ENCODE results near the gene ROGDI.

The ROGDI gene

DNA sequence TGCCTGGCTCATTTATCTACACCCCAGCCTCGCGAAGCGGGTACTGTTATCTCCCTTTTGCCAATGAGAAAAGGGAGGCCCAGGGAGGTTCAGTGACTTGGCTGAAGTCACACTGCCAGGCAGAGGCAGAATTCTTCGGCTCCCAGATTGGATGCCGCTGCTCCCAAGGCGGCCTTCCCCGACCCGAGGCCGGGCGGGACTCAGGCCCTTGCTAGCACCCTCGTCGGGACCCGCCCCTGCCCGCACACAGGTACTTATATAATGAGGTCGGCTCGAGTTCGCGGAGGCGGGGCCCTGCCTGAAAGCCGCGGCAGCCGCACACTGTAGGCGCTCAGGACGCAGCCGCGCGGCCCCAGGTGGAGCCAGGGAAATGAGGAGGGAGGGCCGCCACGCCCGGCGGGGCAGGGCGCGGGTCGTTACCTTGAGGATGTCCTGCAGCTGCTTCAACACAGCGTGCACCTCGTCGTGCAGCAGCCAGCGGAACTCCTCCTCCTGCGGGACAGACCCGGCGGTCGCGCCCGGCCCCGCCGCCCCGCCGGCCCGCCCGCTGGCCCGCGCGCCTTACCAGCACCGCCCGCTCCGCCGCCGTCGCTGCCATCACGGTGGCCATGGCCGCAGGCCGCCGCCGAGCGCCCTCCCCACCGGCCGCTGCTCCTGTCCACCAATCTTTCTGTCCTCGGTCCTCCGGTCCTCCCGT lies at the start of gene ROGDI (continued):
- TF ChIP-seq, protein P1, sequence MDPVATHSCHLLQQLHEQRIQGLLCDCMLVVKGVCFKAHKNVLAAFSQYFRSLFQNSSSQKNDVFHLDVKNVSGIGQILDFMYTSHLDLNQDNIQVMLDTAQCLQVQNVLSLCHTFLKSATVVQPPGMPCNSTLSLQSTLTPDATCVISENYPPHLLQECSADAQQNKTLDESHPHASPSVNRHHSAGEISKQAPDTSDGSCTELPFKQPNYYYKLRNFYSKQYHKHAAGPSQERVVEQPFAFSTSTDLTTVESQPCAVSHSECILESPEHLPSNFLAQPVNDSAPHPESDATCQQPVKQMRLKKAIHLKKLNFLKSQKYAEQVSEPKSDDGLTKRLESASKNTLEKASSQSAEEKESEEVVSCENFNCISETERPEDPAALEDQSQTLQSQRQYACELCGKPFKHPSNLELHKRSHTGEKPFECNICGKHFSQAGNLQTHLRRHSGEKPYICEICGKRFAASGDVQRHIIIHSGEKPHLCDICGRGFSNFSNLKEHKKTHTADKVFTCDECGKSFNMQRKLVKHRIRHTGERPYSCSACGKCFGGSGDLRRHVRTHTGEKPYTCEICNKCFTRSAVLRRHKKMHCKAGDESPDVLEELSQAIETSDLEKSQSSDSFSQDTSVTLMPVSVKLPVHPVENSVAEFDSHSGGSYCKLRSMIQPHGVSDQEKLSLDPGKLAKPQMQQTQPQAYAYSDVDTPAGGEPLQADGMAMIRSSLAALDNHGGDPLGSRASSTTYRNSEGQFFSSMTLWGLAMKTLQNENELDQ (tag by site-specific recombination; IDR thresholded peaks at IDR 0.05; ENCODE audit: low read depth), result no peak
- TF ChIP-seq ZNF433 (tag by site-specific recombination; IDR thresholded peaks at IDR 0.05; ENCODE audit: low read depth) (no peak), KLF9 (tag by site-specific recombination; IDR thresholded peaks at IDR 0.05; ENCODE audit: low read depth) (peak; percentile 49; the same call in 1 of the 2 replicates), ZNF24 (tag by site-specific recombination; IDR thresholded peaks at IDR 0.05) (no peak), ZNF423 (tag by site-specific recombination; IDR thresholded peaks at IDR 0.05) (no peak), ZNF677 (tag by site-specific recombination; IDR thresholded peaks at IDR 0.05) (no peak), ZNF623 (tag by site-specific recombination; IDR thresholded peaks at IDR 0.05) (no peak), ZBTB17 (tag by site-specific recombination; IDR thresholded peaks at IDR 0.05) (peak; percentile 55; the same call in 1 of the 2 replicates), ZNF600 (tag by site-specific recombination; IDR thresholded peaks at IDR 0.05) (no peak; the same call in 1 of the 2 replicates), ZNF223 (tag by site-specific recombination; IDR thresholded peaks at IDR 0.05) (no peak), GLI2 (tag by site-specific recombination; IDR thresholded peaks at IDR 0.05; ENCODE audit: borderline replicate concordance, low read depth) (no peak), ZNF19 (tag by site-specific recombination; IDR thresholded peaks at IDR 0.05; ENCODE audit: low read depth) (no peak), KLF1 (tag by site-specific recombination; IDR thresholded peaks at IDR 0.05) (peak; percentile 87), ZFP69B (tag by site-specific recombination; IDR thresholded peaks at IDR 0.05) (no peak), ZNF558 (tag by site-specific recombination; IDR thresholded peaks at IDR 0.05) (no peak), BCL11A (tag by site-specific recombination; IDR thresholded peaks at IDR 0.05; ENCODE audit: low read depth) (no peak), ZNF248 (tag by site-specific recombination; IDR thresholded peaks at IDR 0.05) (no peak), ZXDB (tag by site-specific recombination; IDR thresholded peaks at IDR 0.05) (0 out of 2 replicates have a peak, but pooled peaks have one; percentile 34), ZNF10 (tag by site-specific recombination; IDR thresholded peaks at IDR 0.05) (no peak), ZNF404 (tag by site-specific recombination; IDR thresholded peaks at IDR 0.05) (no peak), ZNF157 (tag by site-specific recombination; IDR thresholded peaks at IDR 0.05) (no peak), ZNF664 (tag by site-specific recombination; IDR thresholded peaks at IDR 0.05) (no peak), HOXA7 (CRISPR knock-in tag; IDR thresholded peaks at IDR 0.05; ENCODE audit: borderline replicate concordance) (no peak), ZNF791 (tag by site-specific recombination; IDR thresholded peaks at IDR 0.05) (no peak), ZNF121 (tag by site-specific recombination; IDR thresholded peaks at IDR 0.05) (no peak), ZNF624 (tag by site-specific recombination; IDR thresholded peaks at IDR 0.05) (no peak)
- TF ChIP-seq, protein P2, sequence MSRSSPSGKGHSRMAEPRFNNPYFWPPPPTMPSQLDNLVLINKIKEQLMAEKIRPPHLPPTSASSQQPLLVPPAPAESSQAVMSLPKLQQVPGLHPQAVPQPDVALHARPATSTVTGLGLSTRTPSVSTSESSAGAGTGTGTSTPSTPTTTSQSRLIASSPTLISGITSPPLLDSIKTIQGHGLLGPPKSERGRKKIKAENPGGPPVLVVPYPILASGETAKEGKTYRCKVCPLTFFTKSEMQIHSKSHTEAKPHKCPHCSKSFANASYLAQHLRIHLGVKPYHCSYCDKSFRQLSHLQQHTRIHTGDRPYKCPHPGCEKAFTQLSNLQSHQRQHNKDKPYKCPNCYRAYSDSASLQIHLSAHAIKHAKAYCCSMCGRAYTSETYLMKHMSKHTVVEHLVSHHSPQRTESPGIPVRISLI (tag by site-specific recombination; IDR thresholded peaks at IDR 0.05), result no peak
- TF ChIP-seq, protein P3, sequence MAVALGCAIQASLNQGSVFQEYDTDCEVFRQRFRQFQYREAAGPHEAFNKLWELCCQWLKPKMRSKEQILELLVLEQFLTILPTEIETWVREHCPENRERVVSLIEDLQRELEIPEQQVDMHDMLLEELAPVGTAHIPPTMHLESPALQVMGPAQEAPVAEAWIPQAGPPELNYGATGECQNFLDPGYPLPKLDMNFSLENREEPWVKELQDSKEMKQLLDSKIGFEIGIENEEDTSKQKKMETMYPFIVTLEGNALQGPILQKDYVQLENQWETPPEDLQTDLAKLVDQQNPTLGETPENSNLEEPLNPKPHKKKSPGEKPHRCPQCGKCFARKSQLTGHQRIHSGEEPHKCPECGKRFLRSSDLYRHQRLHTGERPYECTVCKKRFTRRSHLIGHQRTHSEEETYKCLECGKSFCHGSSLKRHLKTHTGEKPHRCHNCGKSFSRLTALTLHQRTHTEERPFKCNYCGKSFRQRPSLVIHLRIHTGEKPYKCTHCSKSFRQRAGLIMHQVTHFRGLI (tag by site-specific recombination; IDR thresholded peaks at IDR 0.05), result no peak
- TF ChIP-seq, protein P4, sequence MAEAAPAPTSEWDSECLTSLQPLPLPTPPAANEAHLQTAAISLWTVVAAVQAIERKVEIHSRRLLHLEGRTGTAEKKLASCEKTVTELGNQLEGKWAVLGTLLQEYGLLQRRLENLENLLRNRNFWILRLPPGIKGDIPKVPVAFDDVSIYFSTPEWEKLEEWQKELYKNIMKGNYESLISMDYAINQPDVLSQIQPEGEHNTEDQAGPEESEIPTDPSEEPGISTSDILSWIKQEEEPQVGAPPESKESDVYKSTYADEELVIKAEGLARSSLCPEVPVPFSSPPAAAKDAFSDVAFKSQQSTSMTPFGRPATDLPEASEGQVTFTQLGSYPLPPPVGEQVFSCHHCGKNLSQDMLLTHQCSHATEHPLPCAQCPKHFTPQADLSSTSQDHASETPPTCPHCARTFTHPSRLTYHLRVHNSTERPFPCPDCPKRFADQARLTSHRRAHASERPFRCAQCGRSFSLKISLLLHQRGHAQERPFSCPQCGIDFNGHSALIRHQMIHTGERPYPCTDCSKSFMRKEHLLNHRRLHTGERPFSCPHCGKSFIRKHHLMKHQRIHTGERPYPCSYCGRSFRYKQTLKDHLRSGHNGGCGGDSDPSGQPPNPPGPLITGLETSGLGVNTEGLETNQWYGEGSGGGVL (tag by site-specific recombination; IDR thresholded peaks at IDR 0.05), result no peak
- TF ChIP-seq, protein P5, sequence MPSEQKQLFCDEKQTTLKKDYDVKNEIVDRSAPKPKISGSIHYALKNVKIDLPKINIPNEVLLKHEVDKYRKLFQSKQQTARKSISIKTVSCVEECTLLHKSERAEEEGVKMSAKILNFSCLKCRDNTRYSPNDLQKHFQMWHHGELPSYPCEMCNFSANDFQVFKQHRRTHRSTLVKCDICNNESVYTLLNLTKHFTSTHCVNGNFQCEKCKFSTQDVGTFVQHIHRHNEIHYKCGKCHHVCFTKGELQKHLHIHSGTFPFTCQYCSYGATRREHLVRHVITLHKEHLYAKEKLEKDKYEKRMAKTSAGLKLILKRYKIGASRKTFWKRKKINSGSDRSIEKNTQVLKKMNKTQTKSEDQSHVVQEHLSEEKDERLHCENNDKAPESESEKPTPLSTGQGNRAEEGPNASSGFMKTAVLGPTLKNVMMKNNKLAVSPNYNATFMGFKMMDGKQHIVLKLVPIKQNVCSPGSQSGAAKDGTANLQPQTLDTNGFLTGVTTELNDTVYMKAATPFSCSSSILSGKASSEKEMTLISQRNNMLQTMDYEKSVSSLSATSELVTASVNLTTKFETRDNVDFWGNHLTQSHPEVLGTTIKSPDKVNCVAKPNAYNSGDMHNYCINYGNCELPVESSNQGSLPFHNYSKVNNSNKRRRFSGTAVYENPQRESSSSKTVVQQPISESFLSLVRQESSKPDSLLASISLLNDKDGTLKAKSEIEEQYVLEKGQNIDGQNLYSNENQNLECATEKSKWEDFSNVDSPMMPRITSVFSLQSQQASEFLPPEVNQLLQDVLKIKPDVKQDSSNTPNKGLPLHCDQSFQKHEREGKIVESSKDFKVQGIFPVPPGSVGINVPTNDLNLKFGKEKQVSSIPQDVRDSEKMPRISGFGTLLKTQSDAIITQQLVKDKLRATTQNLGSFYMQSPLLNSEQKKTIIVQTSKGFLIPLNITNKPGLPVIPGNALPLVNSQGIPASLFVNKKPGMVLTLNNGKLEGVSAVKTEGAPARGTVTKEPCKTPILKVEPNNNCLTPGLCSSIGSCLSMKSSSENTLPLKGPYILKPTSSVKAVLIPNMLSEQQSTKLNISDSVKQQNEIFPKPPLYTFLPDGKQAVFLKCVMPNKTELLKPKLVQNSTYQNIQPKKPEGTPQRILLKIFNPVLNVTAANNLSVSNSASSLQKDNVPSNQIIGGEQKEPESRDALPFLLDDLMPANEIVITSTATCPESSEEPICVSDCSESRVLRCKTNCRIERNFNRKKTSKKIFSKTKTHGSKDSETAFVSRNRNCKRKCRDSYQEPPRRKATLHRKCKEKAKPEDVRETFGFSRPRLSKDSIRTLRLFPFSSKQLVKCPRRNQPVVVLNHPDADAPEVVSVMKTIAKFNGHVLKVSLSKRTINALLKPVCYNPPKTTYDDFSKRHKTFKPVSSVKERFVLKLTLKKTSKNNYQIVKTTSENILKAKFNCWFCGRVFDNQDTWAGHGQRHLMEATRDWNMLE (tag by site-specific recombination; conservative IDR thresholded peaks at IDR 0.05; ENCODE audit: low read depth), result no peak

Measured in HEK293 (cell line).